Mucosa of descending colon (tissue), 3 donors: ENCODE measurements around the gene ISYNA1. TPM values are rescaled to one million over a fixed set of nuclear protein-coding genes. Genes with fewer than 3 reads are reported as not detected.

Experiments
- ATAC-seq: fragments of 200-7000 bp; cut with Tn5 transposase; one replicate; pipeline ENCODE4 v1.9.1; 2020; ENCODE audit warnings: mild to moderate bottlenecking, moderate library complexity
- DNase-seq, 3 donors: peaks; one replicate each; pipeline ENCODE4 v3.0.0-alpha.2; 2020
- H3K36me3 ChIP-seq: fragments of 200-600 bp; one replicate; pipeline ENCODE4 v1.8.0; 2021; ENCODE audit warnings: low read depth, mild to moderate bottlenecking
- H3K4me1 ChIP-seq: fragments of 200-600 bp; one replicate; pipeline ENCODE4 v1.8.0; 2021; ENCODE audit warnings: low read depth, mild to moderate bottlenecking
- H3K4me3 ChIP-seq: fragments of 200-600 bp; one replicate; pipeline ENCODE4 v1.8.0; 2021; ENCODE audit warnings: mild to moderate bottlenecking
- H3K9me3 ChIP-seq: fragments of 200-600 bp; one replicate; pipeline ENCODE4 v1.8.0; 2021; ENCODE audit warnings: mild to moderate bottlenecking
- intact Hi-C, 2 donors: fragments of 100-400 bp; cut with DNase I in 1 of 2; cut with micrococcal nuclease in 1 of 2; formaldehyde crosslinking; loops; one replicate each; pipeline versions ENCODE4 v1.11.0 to v1.11.1; 2022; cut with DNase I, micrococcal nuclease
- total RNA-seq, 3 donors: library from RNA; stranded (reverse); fragmentation: NEBNext Ultra II Directional in 2 of 3; extraction: Animal tissue kit (Norgen Biotek cat#: 25700) in 2 of 3; gene quantifications; one replicate each; pipeline versions ENCODE4 v1.2.1 to v1.2.4, GENCODE V29; 2021 to 2023
- TF ChIP-seq, protein P1 (sequence below): fragments of 200-600 bp; IDR thresholded peaks from one replicate; pipeline ENCODE4 v1.8.0; 2022; ENCODE audit warnings: antibody characterized with exemption, mild to moderate bottlenecking
- donor health status: DM: no; HTN: no; CAD: no; lungs with moderate emphysema.
- donor health status: DM: no; HTN: no; CAD: no.
- donor health status: DM: no; HTN: yes; CAD: no.

The ISYNA1 gene
- total RNA-seq, 3 donors from 2014 or later, result 10.2 to 20.0 (median 13.2) TPM

- no peak for ATAC-seq
- TF ChIP-seq, protein P1, sequence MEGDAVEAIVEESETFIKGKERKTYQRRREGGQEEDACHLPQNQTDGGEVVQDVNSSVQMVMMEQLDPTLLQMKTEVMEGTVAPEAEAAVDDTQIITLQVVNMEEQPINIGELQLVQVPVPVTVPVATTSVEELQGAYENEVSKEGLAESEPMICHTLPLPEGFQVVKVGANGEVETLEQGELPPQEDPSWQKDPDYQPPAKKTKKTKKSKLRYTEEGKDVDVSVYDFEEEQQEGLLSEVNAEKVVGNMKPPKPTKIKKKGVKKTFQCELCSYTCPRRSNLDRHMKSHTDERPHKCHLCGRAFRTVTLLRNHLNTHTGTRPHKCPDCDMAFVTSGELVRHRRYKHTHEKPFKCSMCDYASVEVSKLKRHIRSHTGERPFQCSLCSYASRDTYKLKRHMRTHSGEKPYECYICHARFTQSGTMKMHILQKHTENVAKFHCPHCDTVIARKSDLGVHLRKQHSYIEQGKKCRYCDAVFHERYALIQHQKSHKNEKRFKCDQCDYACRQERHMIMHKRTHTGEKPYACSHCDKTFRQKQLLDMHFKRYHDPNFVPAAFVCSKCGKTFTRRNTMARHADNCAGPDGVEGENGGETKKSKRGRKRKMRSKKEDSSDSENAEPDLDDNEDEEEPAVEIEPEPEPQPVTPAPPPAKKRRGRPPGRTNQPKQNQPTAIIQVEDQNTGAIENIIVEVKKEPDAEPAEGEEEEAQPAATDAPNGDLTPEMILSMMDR, result no peak
- intact Hi-C loops, result no loop called here
- peak in 2 of 3 donors; percentile 44 to 69 for DNase-seq
- no peaks in the 10 kb centered on the region for H3K36me3 ChIP-seq
- H3K9me3 ChIP-seq, result no peaks in the 10 kb centered on the region
- no peak overlapping the region for H3K4me3 ChIP-seq
- H3K4me1 ChIP-seq, result peaks cover 20% of the 10 kb centered on the region
Observed at GRCh38 chr19:18435178-18435841, 2.6 kb downstream of the ISYNA1 start.

GRCh38 chr19:18434411-18435175 is 3.3 kb downstream of the ISYNA1 start:
- DNase-seq, result peak in 1 of 3 donors; percentile 52
- no peak overlapping the region for H3K4me3 ChIP-seq
- H3K36me3 ChIP-seq, result no peaks in the 10 kb centered on the region
- intact Hi-C loops, result no loop called here
- no peak for ATAC-seq
- H3K9me3 ChIP-seq, result no peaks in the 10 kb centered on the region
- peaks cover 26% of the 10 kb centered on the region for H3K4me1 ChIP-seq
- TF ChIP-seq, protein P1, result no peak

- no peak for ATAC-seq
- intact Hi-C loops, result no loop called here
- peaks cover 33% of the 10 kb centered on the region for H3K4me1 ChIP-seq
- peak in 2 of 3 donors; percentile 40 to 64 for DNase-seq
- H3K9me3 ChIP-seq, result no peaks in the 10 kb centered on the region
- no peak overlapping the region for H3K4me3 ChIP-seq
- TF ChIP-seq, protein P1, result no peak
- H3K36me3 ChIP-seq, result no peaks in the 10 kb centered on the region
Observed at GRCh38 chr19:18433735-18434398, 4.1 kb downstream of the ISYNA1 start.

DNA sequence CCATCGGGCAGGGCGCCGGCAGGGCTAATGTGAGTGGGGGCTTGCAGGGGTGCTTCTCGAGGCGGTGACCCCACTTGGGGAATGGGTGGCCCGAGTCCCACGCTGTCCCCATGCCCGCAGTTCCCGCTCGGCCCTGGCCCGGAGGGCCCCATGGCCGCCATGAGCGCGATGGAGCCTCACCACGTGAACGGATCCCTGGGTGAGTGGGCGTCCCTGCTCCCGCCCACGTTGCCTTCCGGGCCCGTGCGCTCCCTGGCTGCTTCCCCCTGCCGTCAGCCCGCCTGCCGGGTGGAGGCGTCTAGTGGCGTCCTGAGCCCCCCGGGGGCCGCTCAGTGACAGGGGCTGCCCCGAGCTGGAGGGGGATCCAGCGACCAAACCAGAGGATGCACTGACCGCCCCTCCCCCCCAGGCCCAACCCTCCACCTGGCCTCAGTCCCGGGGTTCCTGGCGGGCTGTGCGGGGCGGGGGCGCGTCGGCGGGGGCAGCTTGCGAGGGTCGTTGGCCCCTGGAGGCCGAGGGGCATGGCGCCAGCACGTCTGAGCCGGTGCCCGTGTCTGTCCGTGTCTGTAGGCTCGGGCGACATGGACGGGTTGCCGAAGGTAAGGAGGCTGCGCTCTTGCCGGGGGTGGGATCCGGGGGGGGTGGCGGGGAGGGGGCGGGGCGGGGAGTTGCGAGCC is 4.8 kb downstream of the ISYNA1 start:
- intact Hi-C loops, result no loop called here
- Histone ChIP-seq H3K36me3 (no peaks in the 10 kb centered on the region), H3K4me1 (peaks cover 34% of the 10 kb centered on the region), H3K4me3 (no peak overlapping the region), H3K9me3 (no peaks in the 10 kb centered on the region)
- no peak for ATAC-seq
- TF ChIP-seq, protein P1, result no peak
- DNase-seq, result peak in 2 of 3 donors; percentile 57 to 80

- H3K9me3 ChIP-seq, result no peaks in the 10 kb centered on the region
- H3K4me1 ChIP-seq, result peaks cover 27% of the 10 kb centered on the region
- TF ChIP-seq, protein P1, result no peak
- no peak overlapping the region for H3K4me3 ChIP-seq
- DNase-seq (no peak), ATAC-seq (no peak)
- no peaks in the 10 kb centered on the region for H3K36me3 ChIP-seq
- intact Hi-C loops, result no loop called here
Observed at GRCh38 chr19:18432275-18433014, 5.5 kb downstream of the ISYNA1 start.
